HuH-7 (cell line): ENCODE results near the gene PRMT6.
"Not testable (repeated sequence)": the region's sequence is repeated elsewhere in the genome, so short reads cannot be mapped to it uniquely, and the experiment has no call there.

ENCODE experiments used
- DNase-seq: peaks from one replicate; pipeline ENCODE4 v3.0.0; 2011; ENCODE audit warnings: low spot score

The PRMT6 gene

GRCh38 chr1:107093395-107093794 lies 36.9 kb downstream of the PRMT6 start:
- DNase-seq = not testable (repeated sequence)

GRCh38 chr1:107095647-107096046 lies 39.2 kb downstream of the PRMT6 start:
- DNase-seq = no peak

- no peak for DNase-seq
Observed at GRCh38 chr1:107096690-107097089, 40.2 kb downstream of the PRMT6 start.

- no peak for DNase-seq
Observed at GRCh38 chr1:107098961-107099360, 42.5 kb downstream of the PRMT6 start.

DNA sequence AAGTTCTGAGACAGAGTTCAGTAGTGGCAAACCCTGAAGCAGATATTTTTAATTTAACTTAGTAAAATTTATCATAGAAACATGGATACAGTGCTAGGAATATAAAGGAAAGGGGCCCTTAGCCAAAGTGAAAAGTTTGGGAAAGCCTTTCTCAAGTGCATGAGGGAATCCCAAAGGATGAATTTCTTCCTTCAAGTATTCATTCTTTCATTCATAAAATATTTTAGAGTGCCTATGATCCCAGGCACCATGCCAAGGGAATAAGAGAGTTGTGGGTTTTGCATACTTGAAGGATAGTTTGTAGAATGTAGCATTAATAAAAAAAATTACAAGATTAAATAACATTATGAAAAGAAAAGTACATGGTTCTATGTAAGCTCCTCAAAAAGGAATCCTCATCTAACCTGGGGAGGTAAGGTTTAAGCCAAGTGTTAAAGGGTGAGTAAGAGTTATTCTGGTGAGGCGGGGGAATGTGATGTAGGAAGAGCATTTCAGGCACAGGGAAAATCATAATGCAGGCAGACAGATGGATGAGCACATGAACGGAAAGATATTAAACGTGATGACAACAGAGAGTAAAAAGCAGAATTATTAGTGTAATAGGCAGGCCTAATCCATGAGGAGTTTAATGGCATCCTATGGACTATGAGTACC lies 44.0 kb downstream of the PRMT6 start:
- DNase-seq = no peak

DNA sequence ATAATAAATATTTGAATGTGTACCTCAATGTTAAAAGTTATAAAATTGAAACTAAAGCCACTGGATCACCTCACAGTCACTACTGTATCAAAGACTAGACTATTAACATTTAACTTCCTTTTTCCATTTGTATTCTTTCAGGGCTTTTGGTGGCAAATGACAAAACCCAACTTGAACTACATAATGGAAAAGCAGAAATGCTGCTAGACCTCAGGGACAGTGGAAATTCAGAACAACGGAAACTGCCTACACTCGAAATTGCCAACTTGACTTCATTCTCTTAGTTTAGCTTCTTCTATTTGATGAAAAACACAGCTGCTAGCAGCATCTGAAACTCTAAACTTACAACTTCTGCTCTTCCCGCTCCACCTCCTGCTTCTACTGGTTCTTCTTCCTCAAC lies 49.4 kb downstream of the PRMT6 start:
- no peak for DNase-seq
